SKM-1 (cell line): ENCODE data around the gene DGKG.

Experiments used
- DNase-seq: peaks from one replicate; lab custom pipeline; 2025; ENCODE audit not compliant: unreplicated experiment; lab: John Stamatoyannopoulos, UW

DGKG gene

GRCh38 chr3:186180891-186181481 lies 181.0 kb downstream of the DGKG start:
- no peak for DNase-seq

- no peak for DNase-seq
These were observed 181.9 kb downstream of the DGKG start for GRCh38 chr3:186180151-186180550.

- no peak for DNase-seq
These were observed 183.6 kb downstream of the DGKG start for GRCh38 chr3:186178412-186178811.

- no peak for DNase-seq
These were observed 185.6 kb downstream of the DGKG start for GRCh38 chr3:186176373-186176990.

- no peak for DNase-seq
These were observed 188.7 kb downstream of the DGKG start for GRCh38 chr3:186173224-186173815.

GRCh38 chr3:186172353-186172752 lies 189.7 kb downstream of the DGKG start:
- no peak for DNase-seq

GRCh38 chr3:186171521-186171920 lies 190.5 kb downstream of the DGKG start:
- no peak for DNase-seq

GRCh38 chr3:186170516-186170915 lies 191.5 kb downstream of the DGKG start:
- no peak for DNase-seq

GRCh38 chr3:186169379-186169778 lies 192.7 kb downstream of the DGKG start:
- no peak for DNase-seq

- DNase-seq, result no peak
These were observed 193.1 kb downstream of the DGKG start for GRCh38 chr3:186168976-186169375.

GRCh38 chr3:186167646-186168395 lies 194.2 kb downstream of the DGKG start:
- DNase-seq, result no peak

GRCh38 chr3:186166491-186167288 lies 195.3 kb downstream of the DGKG start:
- no peak for DNase-seq

GRCh38 chr3:186166036-186166435 lies 196.0 kb downstream of the DGKG start:
- DNase-seq, result no peak

- no peak for DNase-seq
These were observed 196.7 kb downstream of the DGKG start for GRCh38 chr3:186165331-186165730.

GRCh38 chr3:186164696-186165095 lies 197.3 kb downstream of the DGKG start:
- DNase-seq, result no peak

GRCh38 chr3:186162221-186162620 lies 199.8 kb downstream of the DGKG start:
- DNase-seq, result peak; percentile 73

GRCh38 chr3:186160691-186161243 lies 201.3 kb downstream of the DGKG start:
- no peak for DNase-seq

- no peak for DNase-seq
These were observed 207.4 kb downstream of the DGKG start for GRCh38 chr3:186154641-186155040.

GRCh38 chr3:186152889-186153292 lies 209.1 kb downstream of the DGKG start:
- peak; percentile 76 for DNase-seq

GRCh38 chr3:186152361-186152798 lies 209.7 kb downstream of the DGKG start:
- DNase-seq, result no peak
